GM13977 (cell line): ENCODE measurements around the gene FOLR1.

Experiments used
- DNase-seq: peaks from one replicate; pipeline ENCODE4 v3.0.0; 2012; ENCODE audit warnings: low spot score
- CTCF ChIP-seq: IDR thresholded peaks from 2 replicates; pipeline ENCODE4 v1.5.1; 2012; ENCODE audit warnings: mild to moderate bottlenecking, control low read depth; ENCODE audit not compliant: insufficient read depth; ENCODE audit errors: extremely low read depth, missing control alignments
- in situ Hi-C: fragments of 300-500 bp; cut with MboI; formaldehyde crosslinking; loops from one replicate; pipeline ENCODE4 v1.12.0; 2022; ENCODE audit warnings: low sequenced_read_pairs, low pct_unique_long_range_greater_than_20kb, mixed read lengths, inconsistent platforms; ENCODE audit not compliant: unreplicated experiment

The FOLR1 gene

GRCh38 chr11:72220696-72221363 is 28.9 kb downstream of the FOLR1 start:
- DNase-seq, result no peak
- in situ Hi-C loops, result no loop called here
- no peak for TF ChIP-seq CTCF

- no peak for TF ChIP-seq CTCF
- in situ Hi-C loops, result no loop called here
- DNase-seq, result peak; percentile 7
Observed at GRCh38 chr11:72221386-72222075, 29.6 kb downstream of the FOLR1 start.

- in situ Hi-C loops, result no loop called here
- peak; percentile 5 for DNase-seq
- no peak for TF ChIP-seq CTCF
Observed at GRCh38 chr11:72222106-72222891, 30.4 kb downstream of the FOLR1 start.

GRCh38 chr11:72222907-72223614 is 31.1 kb downstream of the FOLR1 start:
- peak; percentile 92 for DNase-seq
- in situ Hi-C loops, result no loop called here
- TF ChIP-seq CTCF, result peak; percentile 45

- in situ Hi-C loops, result no loop called here
Observed at GRCh38 chr11:72223615-72224563, 31.9 kb downstream of the FOLR1 start.

More at GRCh38 chr11:72223615-72224563, 31.9 kb downstream of the FOLR1 start:
- TF ChIP-seq CTCF, result no peak
- DNase-seq, result peak; percentile 74
